IMR-90 (cell line): ENCODE measurements around the gene CHP1.

Experiments used
- MXI1 ChIP-seq: IDR thresholded peaks from 2 replicates; pipeline ENCODE4 v1.6.1; 2012; ENCODE audit warnings: low read depth, mild to moderate bottlenecking, low read length, moderate library complexity, borderline replicate concordance
- POLR2A ChIP-seq: IDR thresholded peaks from 2 replicates; pipeline ENCODE4 v1.6.1; 2012; ENCODE audit warnings: mild to moderate bottlenecking, low read depth, low read length
- RAD21 ChIP-seq: IDR thresholded peaks from 2 replicates; pipeline ENCODE4 v1.6.1; 2012; ENCODE audit warnings: low read length, improper control_type of control experiment
- TF ChIP-seq, protein P1 (sequence below): conservative IDR thresholded peaks from 2 replicates; pipeline ENCODE4 v1.5.1; 2012; ENCODE audit warnings: mild to moderate bottlenecking, low read depth, low read length, improper control_type of control experiment

DNA sequence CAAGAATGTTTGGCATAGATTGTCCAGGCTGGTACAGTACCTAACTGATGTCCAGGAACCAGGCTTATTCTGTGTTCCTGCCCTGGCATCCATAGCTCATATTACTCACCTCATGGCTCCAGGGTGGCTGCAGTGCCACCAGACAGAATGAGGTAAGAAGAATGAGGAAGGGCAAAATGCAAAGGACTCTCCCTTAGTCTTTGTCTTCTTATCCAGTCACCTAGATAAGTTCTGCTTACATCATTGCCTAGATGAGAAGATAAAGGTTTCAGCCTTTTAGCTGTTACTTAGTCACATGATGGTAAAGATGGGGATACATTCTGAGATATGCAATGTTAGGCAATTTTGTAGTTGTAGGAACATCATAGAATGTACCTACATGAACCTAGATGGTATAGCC is 45.8 kb downstream of the CHP1 start:
- TF ChIP-seq, protein P1, sequence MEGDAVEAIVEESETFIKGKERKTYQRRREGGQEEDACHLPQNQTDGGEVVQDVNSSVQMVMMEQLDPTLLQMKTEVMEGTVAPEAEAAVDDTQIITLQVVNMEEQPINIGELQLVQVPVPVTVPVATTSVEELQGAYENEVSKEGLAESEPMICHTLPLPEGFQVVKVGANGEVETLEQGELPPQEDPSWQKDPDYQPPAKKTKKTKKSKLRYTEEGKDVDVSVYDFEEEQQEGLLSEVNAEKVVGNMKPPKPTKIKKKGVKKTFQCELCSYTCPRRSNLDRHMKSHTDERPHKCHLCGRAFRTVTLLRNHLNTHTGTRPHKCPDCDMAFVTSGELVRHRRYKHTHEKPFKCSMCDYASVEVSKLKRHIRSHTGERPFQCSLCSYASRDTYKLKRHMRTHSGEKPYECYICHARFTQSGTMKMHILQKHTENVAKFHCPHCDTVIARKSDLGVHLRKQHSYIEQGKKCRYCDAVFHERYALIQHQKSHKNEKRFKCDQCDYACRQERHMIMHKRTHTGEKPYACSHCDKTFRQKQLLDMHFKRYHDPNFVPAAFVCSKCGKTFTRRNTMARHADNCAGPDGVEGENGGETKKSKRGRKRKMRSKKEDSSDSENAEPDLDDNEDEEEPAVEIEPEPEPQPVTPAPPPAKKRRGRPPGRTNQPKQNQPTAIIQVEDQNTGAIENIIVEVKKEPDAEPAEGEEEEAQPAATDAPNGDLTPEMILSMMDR: no peak
- TF ChIP-seq MXI1: no peak
- TF ChIP-seq POLR2A: no peak
- TF ChIP-seq RAD21: no peak
